Epithelial cell of esophagus (primary cell): ENCODE results near the gene FAM9B.

Experiments
- DNase-seq: peaks from one replicate; pipeline ENCODE4 v3.0.0; 2010; ENCODE audit warnings: low read depth
- H3K4me3 ChIP-seq: 2 replicates; pipeline ENCODE4 v1.5.1; 2011; ENCODE audit warnings: mild to moderate bottlenecking, low read length, control low read depth
- TF ChIP-seq, protein P1 (sequence below): IDR thresholded peaks from 2 replicates; pipeline ENCODE4 v1.5.1; 2011; ENCODE audit warnings: low read depth, mild to moderate bottlenecking, low read length, control low read depth, inconsistent platforms; ENCODE audit not compliant: insufficient read depth; ENCODE audit errors: missing control alignments

Gene FAM9B

DNA sequence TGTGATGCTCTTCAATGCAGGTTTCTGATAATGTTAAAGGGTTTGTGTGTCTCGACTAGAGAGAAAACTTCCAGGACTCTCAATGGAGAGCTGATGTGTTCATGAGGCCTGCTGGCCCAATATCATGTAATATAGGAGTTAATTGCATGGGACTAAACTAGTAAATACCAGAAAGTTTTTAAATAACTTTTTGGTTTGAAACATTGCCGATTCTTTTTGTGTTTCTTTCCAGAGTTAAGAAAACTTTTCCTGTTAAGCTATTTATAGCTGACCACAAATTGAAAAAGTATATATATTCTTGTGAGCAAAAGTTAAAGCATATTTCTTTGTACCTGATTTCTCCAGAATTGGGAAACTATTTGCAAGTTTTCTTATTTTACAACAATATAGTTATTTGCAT is 49.7 kb downstream of the FAM9B start:
- H3K4me3 ChIP-seq: no peak overlapping the region
- DNase-seq: no peak
- TF ChIP-seq, protein P1, sequence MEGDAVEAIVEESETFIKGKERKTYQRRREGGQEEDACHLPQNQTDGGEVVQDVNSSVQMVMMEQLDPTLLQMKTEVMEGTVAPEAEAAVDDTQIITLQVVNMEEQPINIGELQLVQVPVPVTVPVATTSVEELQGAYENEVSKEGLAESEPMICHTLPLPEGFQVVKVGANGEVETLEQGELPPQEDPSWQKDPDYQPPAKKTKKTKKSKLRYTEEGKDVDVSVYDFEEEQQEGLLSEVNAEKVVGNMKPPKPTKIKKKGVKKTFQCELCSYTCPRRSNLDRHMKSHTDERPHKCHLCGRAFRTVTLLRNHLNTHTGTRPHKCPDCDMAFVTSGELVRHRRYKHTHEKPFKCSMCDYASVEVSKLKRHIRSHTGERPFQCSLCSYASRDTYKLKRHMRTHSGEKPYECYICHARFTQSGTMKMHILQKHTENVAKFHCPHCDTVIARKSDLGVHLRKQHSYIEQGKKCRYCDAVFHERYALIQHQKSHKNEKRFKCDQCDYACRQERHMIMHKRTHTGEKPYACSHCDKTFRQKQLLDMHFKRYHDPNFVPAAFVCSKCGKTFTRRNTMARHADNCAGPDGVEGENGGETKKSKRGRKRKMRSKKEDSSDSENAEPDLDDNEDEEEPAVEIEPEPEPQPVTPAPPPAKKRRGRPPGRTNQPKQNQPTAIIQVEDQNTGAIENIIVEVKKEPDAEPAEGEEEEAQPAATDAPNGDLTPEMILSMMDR: no peak

DNA sequence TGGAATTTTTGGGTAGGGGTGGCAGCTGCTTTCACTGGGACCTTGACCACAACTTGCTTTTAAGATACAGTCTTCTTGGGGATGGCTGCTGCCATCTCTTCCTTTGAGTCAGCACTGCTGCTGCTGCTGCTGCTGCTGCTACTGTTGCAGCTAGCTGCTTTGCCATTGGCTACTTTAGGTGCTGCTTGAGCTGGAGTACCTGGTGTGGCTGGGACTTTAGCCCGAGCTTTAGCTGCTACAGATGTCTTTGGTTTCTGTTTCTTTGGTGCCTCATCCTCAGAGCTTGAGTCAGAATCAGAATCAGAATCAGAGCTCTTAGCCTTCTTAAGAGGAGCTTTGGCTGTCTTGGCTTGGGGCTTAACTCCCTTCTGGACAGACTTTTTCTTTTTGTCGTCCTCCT is 52.2 kb downstream of the FAM9B start:
- DNase-seq: no peak

DNA sequence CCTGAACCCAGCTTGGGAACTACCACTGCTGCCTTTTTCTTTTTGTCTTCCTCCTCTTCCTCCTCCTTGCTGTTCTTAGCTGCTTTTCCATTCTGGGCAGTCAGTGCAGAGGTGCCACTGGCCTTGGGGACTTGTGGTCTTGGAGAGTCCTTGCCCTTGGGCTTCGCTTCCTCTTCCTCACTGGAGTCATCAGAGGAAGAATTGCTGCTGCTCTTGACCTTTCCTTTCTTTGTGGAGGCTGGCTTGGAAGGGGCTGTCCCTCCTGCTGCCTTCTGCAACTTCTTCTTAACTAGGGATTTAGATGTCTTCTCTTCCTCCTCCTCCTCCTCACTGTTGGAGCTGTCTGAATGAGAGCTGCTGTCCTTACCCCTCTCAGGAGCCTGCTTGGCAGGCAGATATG is 53.2 kb downstream of the FAM9B start:
- no peak overlapping the region for H3K4me3 ChIP-seq
- no peak for DNase-seq
- TF ChIP-seq, protein P1: no peak

More for the DNA sequence above, 52.2 kb downstream of the FAM9B start:
- TF ChIP-seq, protein P1: no peak
- no peak overlapping the region for H3K4me3 ChIP-seq
